CD8-positive, alpha-beta memory T cell (primary cell): ENCODE results near the gene RYR2. TPM values are rescaled to one million over a fixed set of nuclear protein-coding genes. Genes with fewer than 3 reads are reported as not detected.

Experiments used
- CTCF ChIA-PET: fragments of 350-600 bp; sonication (Branson Sonifier 250); formaldehyde crosslinking; loops from one replicate; lab custom pipeline; 2021; ENCODE audit warnings: antibody characterized with exemption; lab: Charles Lee
- POLR2A ChIA-PET: fragments of 350-600 bp; sonication (Branson Sonifier 250); formaldehyde crosslinking; loops from one replicate; lab custom pipeline; 2021; ENCODE audit warnings: antibody characterized with exemption; lab: Charles Lee
- DNase-seq, 5 donors: peaks; one replicate each; pipeline versions ENCODE4 v3.0.0 to v3.0.0-alpha.2; 2020 to 2022; ENCODE audit warnings: mixed read lengths in 1 of 5
- H3K27ac ChIP-seq: one replicate; pipeline ENCODE4 v1.7.0; 2013; ENCODE audit warnings: low read depth, mild to moderate bottlenecking, low read length, moderate library complexity
- H3K27me3 ChIP-seq: 2 replicates; pipeline ENCODE4 v1.7.0; 2013; ENCODE audit warnings: low read length, mild to moderate bottlenecking; ENCODE audit not compliant: insufficient read depth, poor library complexity, severe bottlenecking
- H3K36me3 ChIP-seq: 2 replicates; pipeline ENCODE4 v1.7.0; 2013; ENCODE audit warnings: mild to moderate bottlenecking, low read length, moderate library complexity; ENCODE audit not compliant: insufficient read depth
- H3K4me1 ChIP-seq: 2 replicates; pipeline ENCODE4 v1.7.0; 2013; ENCODE audit warnings: mild to moderate bottlenecking, low read length, moderate library complexity; ENCODE audit not compliant: insufficient read depth
- H3K4me3 ChIP-seq: 2 replicates; pipeline ENCODE4 v1.7.0; 2013; ENCODE audit warnings: mild to moderate bottlenecking, low read length
- H3K9me3 ChIP-seq: 2 replicates; pipeline ENCODE4 v1.7.0; 2013; ENCODE audit warnings: mild to moderate bottlenecking, low read length
- H3K27ac Mint-ChIP-seq, 8 donors: one replicate each; pipeline ENCODE4 v1.8.0; 2020 to 2021; ENCODE audit warnings: mixed read lengths in 8 of 8, mild to moderate bottlenecking in 6 of 8, inconsistent platforms in 3 of 8, moderate library complexity in 3 of 8
- H3K27me3 Mint-ChIP-seq, 2 donors: one replicate each; pipeline ENCODE4 v1.8.0; 2020 to 2021; ENCODE audit warnings: mixed read lengths in 2 of 2, mild to moderate bottlenecking in 1 of 2, moderate library complexity in 1 of 2
- H3K36me3 Mint-ChIP-seq, 3 donors: one replicate each; pipeline ENCODE4 v1.8.0; 2020 to 2021; ENCODE audit warnings: mixed read lengths in 3 of 3, inconsistent platforms in 1 of 3, mild to moderate bottlenecking in 1 of 3
- H3K4me1 Mint-ChIP-seq, 3 donors: one replicate each; pipeline ENCODE4 v1.8.0; 2020 to 2021; ENCODE audit warnings: mixed read lengths in 3 of 3, inconsistent platforms in 1 of 3, mild to moderate bottlenecking in 1 of 3
- H3K4me3 Mint-ChIP-seq, 7 donors: one replicate each; pipeline ENCODE4 v1.8.0; 2020 to 2021; ENCODE audit warnings: mixed read lengths in 7 of 7, mild to moderate bottlenecking in 6 of 7, moderate library complexity in 4 of 7, inconsistent platforms in 2 of 7
- H3K9me3 Mint-ChIP-seq, 5 donors: one replicate each; pipeline ENCODE4 v1.8.0; 2020 to 2022; ENCODE audit warnings: mixed read lengths in 5 of 5, mild to moderate bottlenecking in 3 of 5, moderate library complexity in 2 of 5, inconsistent platforms in 1 of 5
- polyA plus RNA-seq: library from polyadenylated mRNA; unstranded; fragments of 300-500 nt; fragmentation: Illumina TruSeq; gene quantifications from one replicate; pipeline ENCODE4 v1.2.3, GENCODE V29; 2021
- total RNA-seq, 2 experiments: library from RNA; stranded (reverse); gene quantifications; one replicate each; pipeline ENCODE4 v1.2.3, GENCODE V29; 2021

Gene RYR2
- total and polyA plus RNA-seq, 3 experiments from 2014 or later = 0.06 to 0.13 (median 0.11) TPM

DNA sequence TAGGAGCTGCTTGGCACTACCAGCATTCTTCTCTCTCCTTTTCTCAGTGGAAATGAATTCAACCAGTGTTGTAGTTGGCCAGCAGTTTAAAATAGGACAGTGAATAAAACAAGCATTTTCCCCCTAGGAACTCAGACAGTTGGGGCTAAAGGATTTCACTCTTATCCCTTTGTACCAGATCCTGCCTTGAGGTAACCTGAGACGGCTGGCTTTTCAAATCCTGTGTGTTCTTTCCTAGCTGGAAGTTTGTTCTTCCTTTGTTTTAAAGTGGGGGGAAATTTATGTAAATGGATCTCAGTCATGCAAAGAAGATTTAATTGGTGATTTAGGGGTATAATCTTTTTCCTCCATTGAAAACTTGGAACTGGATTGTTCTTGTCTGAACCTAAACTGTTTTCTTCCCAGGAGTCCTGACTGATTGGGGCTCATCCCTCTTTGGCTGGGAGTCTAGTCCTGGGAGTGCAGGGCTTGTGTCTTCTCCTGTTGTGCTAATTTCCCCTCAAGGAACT is 825.5 kb downstream of the RYR2 start:
- POLR2A ChIA-PET = no interaction called here
- H3K4me3 Mint-ChIP-seq = no peak overlapping the region

DNA sequence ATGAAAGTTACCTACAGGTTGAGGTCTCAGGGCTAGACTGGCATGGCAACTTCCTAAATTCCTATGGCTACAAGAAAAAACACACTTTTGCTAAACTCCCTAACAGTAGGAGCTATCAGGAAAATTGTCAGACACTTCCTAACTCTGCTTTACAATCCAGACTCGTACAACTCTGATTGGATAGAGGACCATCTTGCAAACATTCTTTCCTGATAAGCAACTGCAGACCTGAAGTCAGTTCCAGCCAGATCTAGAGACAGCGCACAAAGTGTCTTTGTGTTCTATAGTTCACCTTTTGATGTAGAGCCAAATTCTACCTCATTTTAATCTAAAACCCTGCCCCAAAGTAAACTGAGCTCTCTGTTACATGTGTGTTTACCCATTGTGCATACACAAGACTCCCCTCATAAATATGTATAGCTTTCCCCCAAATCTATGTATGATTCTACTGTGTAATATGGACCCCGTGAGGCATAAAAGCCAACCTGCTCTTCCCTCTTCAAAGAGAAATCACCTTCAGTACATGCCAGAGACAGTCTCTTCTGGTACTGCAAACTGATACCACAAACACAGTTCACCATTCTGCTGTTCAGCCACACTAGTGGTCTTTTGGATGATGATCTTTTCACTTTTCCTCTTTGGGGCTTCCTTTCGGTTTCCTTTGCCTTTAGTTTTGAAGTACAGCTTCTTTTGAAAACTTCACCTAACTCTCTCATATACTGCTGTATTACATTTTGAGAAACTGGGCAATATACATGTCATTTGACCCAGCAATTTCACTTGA is 827.0 kb downstream of the RYR2 start:
- H3K9me3 Mint-ChIP-seq = peaks cover 0 to 5% (median 2%) of the 10 kb centered on the region in 5 donors
- no peaks in the 10 kb centered on the region for H3K27me3 Mint-ChIP-seq
- H3K36me3 Mint-ChIP-seq = no peaks in the 10 kb centered on the region
- H3K4me3 Mint-ChIP-seq = no peak overlapping the region
- POLR2A ChIA-PET = no interaction called here
- H3K9me3 ChIP-seq = no peaks in the 10 kb centered on the region
- peaks cover 0 to 4% (median 2%) of the 10 kb centered on the region in 3 donors for H3K4me1 Mint-ChIP-seq
- H3K36me3 ChIP-seq = no peaks in the 10 kb centered on the region
- no peaks in the 10 kb centered on the region for H3K4me1 ChIP-seq
- no peaks in the 10 kb centered on the region for H3K27me3 ChIP-seq
- H3K4me3 ChIP-seq = no peak overlapping the region
- H3K27ac Mint-ChIP-seq = no peak overlapping the region
- CTCF ChIA-PET = no interaction called here
- DNase-seq = no peak
- H3K27ac ChIP-seq = no peak overlapping the region

More for the DNA sequence above, 825.5 kb downstream of the RYR2 start:
- no peak overlapping the region for H3K4me3 ChIP-seq
- Mint-ChIP-seq H3K4me1 (peaks cover 0 to 4% (median 4%) of the 10 kb centered on the region in 3 donors), H3K9me3 (peaks cover 0 to 5% (median 2%) of the 10 kb centered on the region in 5 donors), H3K27ac (no peak overlapping the region), H3K36me3 (no peaks in the 10 kb centered on the region), H3K27me3 (no peaks in the 10 kb centered on the region)
- no peak for DNase-seq
- no peak overlapping the region for H3K27ac ChIP-seq
- no peaks in the 10 kb centered on the region for H3K27me3 ChIP-seq
- no peaks in the 10 kb centered on the region for H3K4me1 ChIP-seq
- no peaks in the 10 kb centered on the region for H3K9me3 ChIP-seq
- no peaks in the 10 kb centered on the region for H3K36me3 ChIP-seq
- CTCF ChIA-PET = no interaction called here

DNA sequence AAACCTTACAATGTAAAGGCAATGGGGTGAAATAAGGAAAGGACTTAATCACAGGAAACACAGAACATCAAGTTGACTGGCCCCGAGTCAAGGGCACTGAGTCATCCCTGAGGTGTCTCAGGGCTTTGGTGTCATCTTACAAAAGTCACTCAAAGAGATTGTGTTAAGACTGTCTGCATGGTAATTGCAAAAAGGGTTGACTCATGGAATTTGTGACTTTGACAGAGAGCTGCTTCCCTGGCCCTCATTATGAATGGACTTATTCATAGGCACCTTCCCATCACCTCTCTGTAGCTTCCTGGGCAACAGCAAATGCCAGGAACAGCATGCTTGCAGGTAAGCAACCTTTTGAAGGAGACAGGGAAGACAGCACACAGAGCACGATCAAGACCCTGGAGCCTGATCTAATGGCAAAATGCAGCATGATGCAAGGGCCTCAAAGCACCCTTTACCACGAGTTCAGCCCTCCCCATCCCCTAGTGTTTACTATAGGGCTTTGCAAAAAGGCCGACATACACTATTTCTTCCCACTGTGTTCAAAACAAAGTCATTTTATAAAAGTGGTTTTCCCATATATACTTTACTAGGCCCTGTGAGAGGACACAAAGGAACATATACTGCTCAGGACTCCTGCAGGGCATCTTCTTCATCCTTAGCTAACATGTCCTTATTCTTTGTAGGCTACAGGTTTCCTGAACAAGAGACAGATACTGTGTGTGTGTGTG is 831.7 kb downstream of the RYR2 start:
- ChIA-PET POLR2A (no interaction called here), CTCF (no interaction called here)
- no peaks in the 10 kb centered on the region for H3K27me3 ChIP-seq
- no peak overlapping the region for H3K27ac Mint-ChIP-seq
- H3K9me3 Mint-ChIP-seq = peaks cover 0 to 5% (median 2%) of the 10 kb centered on the region in 5 donors
- H3K4me3 ChIP-seq = no peak overlapping the region
- H3K4me1 ChIP-seq = no peaks in the 10 kb centered on the region
- no peak overlapping the region for H3K27ac ChIP-seq
- no peaks in the 10 kb centered on the region for H3K9me3 ChIP-seq
- no peaks in the 10 kb centered on the region for H3K27me3 Mint-ChIP-seq
- no peak for DNase-seq
- no peaks in the 10 kb centered on the region for H3K36me3 Mint-ChIP-seq
- no peaks in the 10 kb centered on the region for H3K36me3 ChIP-seq
- no peaks in the 10 kb centered on the region for H3K4me1 Mint-ChIP-seq
- no peak overlapping the region for H3K4me3 Mint-ChIP-seq

DNA sequence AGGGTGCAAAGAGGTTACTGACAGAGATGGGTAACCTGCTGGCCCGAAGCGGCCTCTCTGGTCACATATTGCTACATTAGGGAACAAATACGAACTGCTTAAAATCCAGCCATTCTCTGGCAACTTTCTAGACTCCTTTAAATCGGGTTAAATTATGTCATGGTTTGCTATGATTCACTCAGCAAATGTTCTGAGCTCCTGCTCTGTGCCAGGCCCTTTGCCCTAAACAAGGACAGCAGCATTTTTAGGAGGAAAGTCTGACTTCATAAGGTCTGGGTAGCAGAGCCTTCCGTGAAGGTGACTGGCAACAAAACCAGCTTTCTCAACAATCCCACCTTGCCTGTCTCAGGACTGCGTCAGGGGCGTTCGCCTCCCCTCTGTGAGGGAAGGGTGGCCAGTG is 833.3 kb downstream of the RYR2 start:
- Mint-ChIP-seq H3K4me3 (no peak overlapping the region), H3K36me3 (no peaks in the 10 kb centered on the region), H3K4me1 (no peaks in the 10 kb centered on the region), H3K27ac (no peak overlapping the region), H3K9me3 (peaks cover 0 to 5% (median 2%) of the 10 kb centered on the region in 5 donors), H3K27me3 (no peaks in the 10 kb centered on the region)
- CTCF ChIA-PET = no interaction called here
- POLR2A ChIA-PET = no interaction called here
- H3K9me3 ChIP-seq = no peaks in the 10 kb centered on the region
- no peak for DNase-seq
- H3K4me3 ChIP-seq = no peak overlapping the region
- no peaks in the 10 kb centered on the region for H3K36me3 ChIP-seq
- H3K4me1 ChIP-seq = no peaks in the 10 kb centered on the region
- H3K27me3 ChIP-seq = no peaks in the 10 kb centered on the region
- no peak overlapping the region for H3K27ac ChIP-seq

DNA sequence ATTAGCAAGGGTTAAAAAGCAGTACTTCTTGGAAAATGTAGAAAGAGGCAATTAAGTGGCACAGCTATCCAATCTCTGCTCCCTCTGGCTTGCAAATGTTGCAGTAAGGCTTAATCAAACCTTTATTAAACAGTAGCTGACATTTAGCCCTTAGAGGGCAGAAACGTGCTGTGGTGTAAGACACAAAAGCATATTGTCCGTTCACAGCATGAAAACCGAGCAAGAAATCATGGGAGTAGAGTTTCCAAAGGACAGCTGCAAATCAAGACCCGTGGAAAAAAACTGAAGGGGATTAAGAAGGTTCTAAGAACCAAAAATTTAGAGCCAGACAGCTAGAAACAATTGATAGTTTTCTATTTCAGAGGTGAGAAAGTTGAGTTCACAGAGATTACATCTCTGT is 835.6 kb downstream of the RYR2 start:
- Histone ChIP-seq H3K27ac (no peak overlapping the region), H3K27me3 (no peaks in the 10 kb centered on the region), H3K4me3 (no peak overlapping the region), H3K4me1 (no peaks in the 10 kb centered on the region), H3K9me3 (no peaks in the 10 kb centered on the region), H3K36me3 (no peaks in the 10 kb centered on the region)
- peaks cover 0 to 4% (median 0%) of the 10 kb centered on the region in 5 donors for H3K9me3 Mint-ChIP-seq
- no peak overlapping the region for H3K4me3 Mint-ChIP-seq
- no peak for DNase-seq
- H3K27ac Mint-ChIP-seq = no peak overlapping the region
- H3K27me3 Mint-ChIP-seq = no peaks in the 10 kb centered on the region
- H3K36me3 Mint-ChIP-seq = no peaks in the 10 kb centered on the region
- CTCF ChIA-PET = no interaction called here
- POLR2A ChIA-PET = no interaction called here
- no peaks in the 10 kb centered on the region for H3K4me1 Mint-ChIP-seq

DNA sequence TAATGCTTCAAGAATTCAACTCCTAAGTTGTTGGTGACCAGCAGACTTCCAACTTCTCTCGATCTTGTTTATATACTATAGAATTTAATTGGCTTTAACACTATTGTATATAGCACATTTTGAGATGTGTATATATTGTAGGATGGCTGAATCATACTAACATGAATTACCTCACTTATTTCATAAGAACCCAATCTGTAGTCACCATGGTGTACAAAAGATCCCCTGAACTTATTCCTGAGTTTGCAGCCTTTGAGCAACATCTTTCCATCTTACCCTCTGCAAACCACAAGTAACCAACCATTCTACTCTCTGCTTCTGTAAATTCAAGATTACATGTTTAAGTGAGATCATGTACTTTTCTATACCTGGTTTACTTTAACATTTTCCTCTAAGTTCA is 836.4 kb downstream of the RYR2 start:
- Mint-ChIP-seq H3K36me3 (no peaks in the 10 kb centered on the region), H3K4me3 (no peak overlapping the region), H3K27me3 (no peaks in the 10 kb centered on the region), H3K27ac (no peak overlapping the region), H3K4me1 (no peaks in the 10 kb centered on the region), H3K9me3 (peaks cover 0 to 4% (median 3%) of the 10 kb centered on the region in 5 donors)
- DNase-seq = no peak
- ChIA-PET POLR2A (no interaction called here), CTCF (no interaction called here)
- H3K36me3 ChIP-seq = no peaks in the 10 kb centered on the region
- H3K9me3 ChIP-seq = no peaks in the 10 kb centered on the region
- H3K27ac ChIP-seq = no peak overlapping the region
- no peaks in the 10 kb centered on the region for H3K27me3 ChIP-seq
- no peaks in the 10 kb centered on the region for H3K4me1 ChIP-seq
- H3K4me3 ChIP-seq = no peak overlapping the region

DNA sequence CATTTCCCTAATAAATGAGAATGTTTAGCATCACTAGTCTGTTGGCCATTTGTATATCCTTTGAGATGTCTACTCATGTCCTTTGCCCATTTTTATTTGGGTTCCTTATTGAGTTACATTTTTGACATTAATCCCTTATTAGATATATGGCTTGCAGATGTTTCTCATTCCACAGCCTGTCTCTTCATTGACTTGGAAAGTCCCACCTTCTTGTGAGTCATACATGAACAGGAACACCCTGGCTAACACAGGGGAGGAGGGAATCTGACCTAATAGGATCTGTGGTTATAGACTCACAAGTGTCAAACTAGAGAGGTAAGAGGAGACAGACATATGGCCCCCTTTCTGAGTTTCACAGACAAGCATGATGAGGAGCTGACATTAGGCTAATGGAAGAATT is 837.2 kb downstream of the RYR2 start:
- Histone ChIP-seq H3K27ac (no peak overlapping the region), H3K4me3 (no peak overlapping the region), H3K9me3 (no peaks in the 10 kb centered on the region), H3K27me3 (no peaks in the 10 kb centered on the region), H3K4me1 (no peaks in the 10 kb centered on the region), H3K36me3 (no peaks in the 10 kb centered on the region)
- no peak for DNase-seq
- no peaks in the 10 kb centered on the region for H3K36me3 Mint-ChIP-seq
- no peaks in the 10 kb centered on the region for H3K4me1 Mint-ChIP-seq
- peaks cover 0 to 4% (median 3%) of the 10 kb centered on the region in 5 donors for H3K9me3 Mint-ChIP-seq
- ChIA-PET POLR2A (no interaction called here), CTCF (no interaction called here)
- H3K27me3 Mint-ChIP-seq = no peaks in the 10 kb centered on the region
- H3K27ac Mint-ChIP-seq = no peak overlapping the region
- no peak overlapping the region for H3K4me3 Mint-ChIP-seq
